ENCODE results near the gene ZMIZ1. TPM values are rescaled to one million over a fixed set of nuclear protein-coding genes. Genes with fewer than 3 reads are reported as not detected.

The ZMIZ1 gene
- total RNA-seq, 4 donors from 2014 or later, result 58.1 to 87.4 (median 74.2) TPM

DNA sequence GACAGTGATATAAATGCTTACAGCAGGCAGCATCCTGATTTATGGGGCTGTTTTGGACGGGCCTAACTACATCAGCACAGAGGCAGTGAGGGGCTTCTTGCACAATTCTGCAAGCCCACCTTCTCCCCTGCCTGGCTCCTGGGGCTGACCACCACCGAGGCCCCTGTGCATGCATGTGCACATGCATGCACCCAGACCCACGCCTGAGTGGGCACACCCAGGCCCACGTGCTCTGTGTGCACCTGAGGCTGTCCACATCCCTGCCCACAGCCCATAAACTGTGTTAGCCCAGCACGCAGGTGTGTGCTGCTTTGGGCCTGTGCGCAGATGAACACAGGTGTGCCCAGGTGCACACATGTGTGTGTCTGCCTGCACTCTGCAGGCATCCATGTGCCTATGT, 40.0 kb downstream of the ZMIZ1 start:
- WGBS, 2 donors, result 49 to 61% methylated on average over 3 to 5 of the region's 6 CpGs
- intact Hi-C loops (cut with DNase I; ENCODE audit: low total_unique reads), result no loop called here
- H3K4me3 ChIP-seq (ENCODE audit: low read depth, poor library complexity, severe bottlenecking), result no peak overlapping the region
- no peak for TF ChIP-seq POLR2A (IDR thresholded peaks at IDR 0.05)
- TF ChIP-seq, protein P1, sequence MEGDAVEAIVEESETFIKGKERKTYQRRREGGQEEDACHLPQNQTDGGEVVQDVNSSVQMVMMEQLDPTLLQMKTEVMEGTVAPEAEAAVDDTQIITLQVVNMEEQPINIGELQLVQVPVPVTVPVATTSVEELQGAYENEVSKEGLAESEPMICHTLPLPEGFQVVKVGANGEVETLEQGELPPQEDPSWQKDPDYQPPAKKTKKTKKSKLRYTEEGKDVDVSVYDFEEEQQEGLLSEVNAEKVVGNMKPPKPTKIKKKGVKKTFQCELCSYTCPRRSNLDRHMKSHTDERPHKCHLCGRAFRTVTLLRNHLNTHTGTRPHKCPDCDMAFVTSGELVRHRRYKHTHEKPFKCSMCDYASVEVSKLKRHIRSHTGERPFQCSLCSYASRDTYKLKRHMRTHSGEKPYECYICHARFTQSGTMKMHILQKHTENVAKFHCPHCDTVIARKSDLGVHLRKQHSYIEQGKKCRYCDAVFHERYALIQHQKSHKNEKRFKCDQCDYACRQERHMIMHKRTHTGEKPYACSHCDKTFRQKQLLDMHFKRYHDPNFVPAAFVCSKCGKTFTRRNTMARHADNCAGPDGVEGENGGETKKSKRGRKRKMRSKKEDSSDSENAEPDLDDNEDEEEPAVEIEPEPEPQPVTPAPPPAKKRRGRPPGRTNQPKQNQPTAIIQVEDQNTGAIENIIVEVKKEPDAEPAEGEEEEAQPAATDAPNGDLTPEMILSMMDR (IDR thresholded peaks at IDR 0.05), result no peak
- DNase-seq (ENCODE audit: low spot score in 2 of 2), result no peak

DNA sequence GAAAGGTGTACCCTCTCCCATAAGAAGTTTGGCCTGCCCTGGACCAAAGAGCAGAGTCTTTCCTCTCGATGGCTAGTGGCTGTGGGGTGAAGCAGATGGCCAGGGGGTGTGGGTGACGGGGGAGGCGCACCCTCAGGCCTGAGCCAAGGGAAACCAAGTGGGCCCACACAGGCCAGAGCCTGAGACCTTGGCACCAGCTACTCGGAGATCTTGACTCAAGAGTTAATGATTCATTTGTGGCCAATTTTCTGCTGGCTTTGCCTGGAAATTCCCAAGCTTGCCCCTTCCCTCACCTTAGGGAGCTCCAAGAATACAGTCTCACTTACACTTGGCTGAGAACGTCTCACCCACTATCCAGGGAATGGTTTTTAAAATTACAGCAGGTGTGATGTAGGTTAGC, 42.7 kb downstream of the ZMIZ1 start:
- WGBS, 2 donors, result 62% methylated on average over 5 of the region's 5 CpGs
- TF ChIP-seq, protein P1 (IDR thresholded peaks at IDR 0.05), result no peak
- no peak for TF ChIP-seq POLR2A (IDR thresholded peaks at IDR 0.05)
- intact Hi-C loops (cut with DNase I; ENCODE audit: low total_unique reads), result no loop called here
- no peak overlapping the region for H3K4me3 ChIP-seq (ENCODE audit: low read depth, poor library complexity, severe bottlenecking)
- DNase-seq (ENCODE audit: low spot score in 2 of 2), result no peak

DNA sequence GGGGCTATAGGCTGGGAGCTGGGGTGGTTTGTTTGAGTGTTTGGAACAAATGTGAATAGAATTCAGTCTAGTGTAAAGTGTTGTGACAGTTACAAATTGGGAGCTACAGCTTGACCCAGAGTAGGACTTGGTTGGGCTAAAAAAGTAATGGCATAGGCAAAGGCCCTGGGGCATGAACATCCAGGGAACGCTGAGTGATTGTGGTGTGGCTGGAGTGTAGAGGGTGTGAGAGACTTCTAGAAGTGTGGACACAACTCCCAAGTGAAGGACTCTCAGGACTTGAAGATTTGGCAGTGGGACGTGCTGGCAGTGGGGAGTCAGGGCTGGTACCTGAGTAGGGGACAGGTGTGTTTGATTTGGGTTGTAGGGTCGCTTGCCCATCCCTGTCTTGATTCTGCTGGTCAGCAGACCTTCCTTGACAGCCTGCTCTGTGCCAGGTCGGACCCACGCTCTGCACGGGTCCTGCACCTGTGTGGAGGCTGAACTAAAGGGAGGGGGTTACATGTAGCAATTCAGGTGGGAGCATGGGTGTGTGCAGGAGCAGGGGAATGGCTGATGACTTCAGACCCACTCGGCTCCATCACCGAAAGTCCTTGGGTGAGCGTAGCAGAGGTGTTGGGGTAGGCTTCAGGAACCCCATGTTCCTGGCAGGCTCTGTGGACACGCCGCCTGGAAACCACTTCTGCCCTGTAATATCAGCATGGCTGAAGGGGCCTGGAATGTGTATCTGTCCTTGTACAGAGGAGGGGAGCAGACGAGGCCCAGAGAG, 43.3 kb downstream of the ZMIZ1 start:
- no peak overlapping the region for H3K4me3 ChIP-seq (ENCODE audit: low read depth, poor library complexity, severe bottlenecking)
- intact Hi-C loops (cut with DNase I; ENCODE audit: low total_unique reads), result no loop called here
- WGBS, 2 donors, result 79 to 85% methylated on average over 12 of the region's 12 CpGs
- no peak for TF ChIP-seq POLR2A (IDR thresholded peaks at IDR 0.05)
- TF ChIP-seq, protein P1 (IDR thresholded peaks at IDR 0.05), result no peak
- DNase-seq (ENCODE audit: low spot score in 2 of 2), result no peak

DNA sequence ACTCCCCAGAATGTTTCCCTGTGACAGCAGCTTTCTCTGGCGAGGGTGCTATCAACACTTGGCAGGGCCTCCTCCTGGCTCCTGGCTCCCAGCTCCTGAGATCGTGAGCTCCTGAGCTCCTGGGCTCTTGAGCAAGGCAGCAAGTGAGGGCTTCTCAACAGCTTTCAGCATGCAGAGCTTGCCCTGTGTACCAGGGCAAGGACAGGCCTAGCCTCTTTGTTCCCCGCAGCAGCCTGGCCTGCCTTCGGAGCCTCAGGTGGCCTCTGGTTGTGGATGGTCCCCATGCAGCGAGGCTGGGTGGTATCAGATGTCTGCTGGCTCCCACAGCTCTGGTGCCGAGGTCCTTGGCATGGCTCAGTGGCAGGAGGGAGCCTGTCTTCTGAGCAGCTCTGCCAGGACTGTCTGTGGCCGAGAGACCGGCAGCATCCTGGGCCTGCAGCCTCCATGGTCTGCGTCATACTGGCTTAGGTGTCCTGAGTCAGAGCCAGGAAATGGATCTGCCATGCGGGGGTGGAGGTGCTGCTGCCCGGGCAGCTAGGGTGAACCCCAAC, 44.2 kb downstream of the ZMIZ1 start:
- no peak overlapping the region for H3K4me3 ChIP-seq (ENCODE audit: low read depth, poor library complexity, severe bottlenecking)
- peak in 1 of 2 donors; percentile 55 for DNase-seq (ENCODE audit: low spot score in 2 of 2)
- intact Hi-C loops (cut with DNase I; ENCODE audit: low total_unique reads), result no loop called here
- no peak for TF ChIP-seq POLR2A (IDR thresholded peaks at IDR 0.05)
- TF ChIP-seq, protein P1 (IDR thresholded peaks at IDR 0.05), result no peak
- WGBS, 2 donors, result 39 to 42% methylated on average over 5 to 9 of the region's 11 CpGs

DNA sequence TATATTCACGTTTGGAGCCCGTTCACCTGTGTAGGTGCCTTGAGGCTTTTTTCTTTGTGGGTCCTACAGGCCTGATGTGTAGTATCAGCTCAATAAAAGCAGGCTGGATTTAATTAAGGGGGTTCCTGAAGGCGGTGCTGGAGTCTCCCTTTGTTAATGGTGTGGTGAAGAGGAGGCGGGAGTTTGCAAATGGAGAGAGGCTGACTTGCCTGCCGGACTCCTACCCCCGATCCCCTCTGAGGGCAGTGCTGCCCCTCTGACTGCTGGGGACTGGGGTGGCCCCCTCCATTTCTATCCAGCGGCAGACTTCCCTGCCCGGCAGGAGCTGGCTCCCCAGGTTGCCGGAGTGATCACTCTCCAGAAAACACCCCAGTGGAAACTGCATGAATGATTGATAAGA, 45.1 kb downstream of the ZMIZ1 start:
- TF ChIP-seq, protein P1 (IDR thresholded peaks at IDR 0.05), result no peak
- TF ChIP-seq POLR2A (IDR thresholded peaks at IDR 0.05), result no peak
- WGBS, 2 donors, result 66 to 78% methylated on average over 9 of the region's 9 CpGs
- intact Hi-C loops (cut with DNase I; ENCODE audit: low total_unique reads), result no loop called here
- no peak overlapping the region for H3K4me3 ChIP-seq (ENCODE audit: low read depth, poor library complexity, severe bottlenecking)
- DNase-seq (ENCODE audit: low spot score in 2 of 2), result no peak

All from lower leg skin (tissue), 4 donors.